ENCODE measurements around the gene CDC14A. TPM values are rescaled to one million over a fixed set of nuclear protein-coding genes. Genes with fewer than 3 reads are reported as not detected.

The CDC14A gene
- total and polyA plus RNA-seq, 2 experiments from 2014 or later = 7.3 to 14.5 TPM

GRCh38 chr1:100556181-100556580, 203.9 kb downstream of the CDC14A start:
- H2AFZ ChIP-seq = no peak overlapping the region

DNA sequence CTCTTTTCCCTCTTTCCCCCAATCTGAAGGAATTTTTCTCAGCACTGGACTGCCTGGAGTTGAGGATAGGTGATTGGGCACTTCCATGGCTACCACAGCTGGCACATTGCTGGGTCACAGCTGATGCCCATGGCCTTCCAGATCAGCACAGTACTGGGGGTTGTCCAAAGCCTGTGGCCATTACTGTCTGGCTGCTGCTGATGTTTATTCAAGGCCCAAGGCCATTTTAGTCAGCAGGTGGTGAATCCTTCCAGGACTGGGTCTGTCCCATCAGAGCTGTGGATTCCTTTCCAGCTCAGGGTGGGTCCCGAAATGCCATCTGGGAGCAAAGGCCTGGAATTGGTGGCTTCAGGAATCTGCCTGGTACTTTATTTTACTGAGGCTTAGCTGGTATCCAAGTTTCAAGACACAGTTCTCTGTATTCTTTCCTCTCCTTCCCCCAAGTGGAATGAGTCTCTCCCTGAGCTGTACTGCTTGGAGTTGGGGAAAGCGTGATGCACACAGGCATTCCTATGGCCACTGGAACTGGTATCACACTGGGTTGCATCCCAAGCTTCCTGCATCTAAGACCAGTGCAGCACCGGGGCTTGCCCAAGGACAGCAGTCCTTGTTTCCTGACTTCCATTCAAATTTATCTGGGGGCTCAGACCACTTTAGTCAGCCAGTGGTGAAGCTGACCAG, 204.8 kb downstream of the CDC14A start:
- TF ChIP-seq EZH2phosphoT487 (IDR thresholded peaks at IDR 0.05; ENCODE audit: low read depth, severe bottlenecking, unreplicated experiment) (no peak), EZH2 (IDR thresholded peaks at IDR 0.05; ENCODE audit: borderline replicate concordance) (no peak)
- TF ChIP-seq, protein P1, sequence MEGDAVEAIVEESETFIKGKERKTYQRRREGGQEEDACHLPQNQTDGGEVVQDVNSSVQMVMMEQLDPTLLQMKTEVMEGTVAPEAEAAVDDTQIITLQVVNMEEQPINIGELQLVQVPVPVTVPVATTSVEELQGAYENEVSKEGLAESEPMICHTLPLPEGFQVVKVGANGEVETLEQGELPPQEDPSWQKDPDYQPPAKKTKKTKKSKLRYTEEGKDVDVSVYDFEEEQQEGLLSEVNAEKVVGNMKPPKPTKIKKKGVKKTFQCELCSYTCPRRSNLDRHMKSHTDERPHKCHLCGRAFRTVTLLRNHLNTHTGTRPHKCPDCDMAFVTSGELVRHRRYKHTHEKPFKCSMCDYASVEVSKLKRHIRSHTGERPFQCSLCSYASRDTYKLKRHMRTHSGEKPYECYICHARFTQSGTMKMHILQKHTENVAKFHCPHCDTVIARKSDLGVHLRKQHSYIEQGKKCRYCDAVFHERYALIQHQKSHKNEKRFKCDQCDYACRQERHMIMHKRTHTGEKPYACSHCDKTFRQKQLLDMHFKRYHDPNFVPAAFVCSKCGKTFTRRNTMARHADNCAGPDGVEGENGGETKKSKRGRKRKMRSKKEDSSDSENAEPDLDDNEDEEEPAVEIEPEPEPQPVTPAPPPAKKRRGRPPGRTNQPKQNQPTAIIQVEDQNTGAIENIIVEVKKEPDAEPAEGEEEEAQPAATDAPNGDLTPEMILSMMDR (IDR thresholded peaks at IDR 0.05; ENCODE audit: poor library complexity) = no peak
- 86% methylated on average over 3 of the region's 3 CpGs for WGBS (ENCODE audit: low lambda C conversion rate, missing lambda C conversion rate)
- H3K4me3 ChIP-seq = no peak overlapping the region

More at GRCh38 chr1:100556181-100556580, 203.9 kb downstream of the CDC14A start:
- H3K27me3 ChIP-seq = no peaks in the 10 kb centered on the region
- no peaks in the 10 kb centered on the region for H4K20me1 ChIP-seq (ENCODE audit: insufficient read depth, poor library complexity, severe bottlenecking)
- WGBS (ENCODE audit: low lambda C conversion rate, missing lambda C conversion rate) = 76% methylated on average over 1 of the region's 1 CpG
- H3K9me3 ChIP-seq (ENCODE audit: low read depth) = peaks cover 10% of the 10 kb centered on the region
- no peaks in the 10 kb centered on the region for H3K9me2 ChIP-seq (replicated peaks; ENCODE audit: insufficient read depth)
- no peaks in the 10 kb centered on the region for H3K36me3 ChIP-seq (replicated peaks; ENCODE audit: insufficient read depth, low read depth)
- H3K4me1 ChIP-seq (ENCODE audit: insufficient read depth) = no peaks in the 10 kb centered on the region
- no peak overlapping the region for H3K27ac ChIP-seq
- DNase-seq (ENCODE audit: low spot score) = no peak
- no peaks in the 10 kb centered on the region for H3K79me2 ChIP-seq
- TF ChIP-seq, protein P1 (IDR thresholded peaks at IDR 0.05; ENCODE audit: poor library complexity) = no peak
- no peak for TF ChIP-seq EZH2 (IDR thresholded peaks at IDR 0.05; ENCODE audit: borderline replicate concordance)
- TF ChIP-seq EZH2phosphoT487 (IDR thresholded peaks at IDR 0.05; ENCODE audit: low read depth, severe bottlenecking, unreplicated experiment) = no peak
- no peak overlapping the region for H3K4me2 ChIP-seq
- H3K4me3 ChIP-seq = no peak overlapping the region

GRCh38 chr1:100557606-100557953, 205.3 kb downstream of the CDC14A start:
- DNase-seq (ENCODE audit: low spot score) = no peak
- Histone ChIP-seq H3K4me1 (ENCODE audit: insufficient read depth) (no peaks in the 10 kb centered on the region), H3K36me3 (replicated peaks; ENCODE audit: insufficient read depth, low read depth) (no peaks in the 10 kb centered on the region), H3K79me2 (no peaks in the 10 kb centered on the region), H3K9me3 (ENCODE audit: low read depth) (peaks cover 4% of the 10 kb centered on the region), H3K4me3 (no peak overlapping the region), H4K20me1 (ENCODE audit: insufficient read depth, poor library complexity, severe bottlenecking) (no peaks in the 10 kb centered on the region), H3K27me3 (no peaks in the 10 kb centered on the region), H3K27ac (no peak overlapping the region), H3K4me2 (no peak overlapping the region), H3K9me2 (replicated peaks; ENCODE audit: insufficient read depth) (no peaks in the 10 kb centered on the region), H2AFZ (no peak overlapping the region)
- TF ChIP-seq, protein P1 (IDR thresholded peaks at IDR 0.05; ENCODE audit: poor library complexity) = no peak
- TF ChIP-seq EZH2 (IDR thresholded peaks at IDR 0.05; ENCODE audit: borderline replicate concordance) = no peak
- TF ChIP-seq EZH2phosphoT487 (IDR thresholded peaks at IDR 0.05; ENCODE audit: low read depth, severe bottlenecking, unreplicated experiment) = no peak

More for the DNA sequence above, 204.8 kb downstream of the CDC14A start:
- Histone ChIP-seq H4K20me1 (ENCODE audit: insufficient read depth, poor library complexity, severe bottlenecking) (no peaks in the 10 kb centered on the region), H3K79me2 (no peaks in the 10 kb centered on the region), H3K9me3 (ENCODE audit: low read depth) (peaks cover 6% of the 10 kb centered on the region), H3K36me3 (replicated peaks; ENCODE audit: insufficient read depth, low read depth) (no peaks in the 10 kb centered on the region), H3K27me3 (no peaks in the 10 kb centered on the region), H2AFZ (no peak overlapping the region), H3K27ac (no peak overlapping the region), H3K4me2 (no peak overlapping the region), H3K9me2 (replicated peaks; ENCODE audit: insufficient read depth) (no peaks in the 10 kb centered on the region), H3K4me1 (ENCODE audit: insufficient read depth) (no peaks in the 10 kb centered on the region)
- DNase-seq (ENCODE audit: low spot score) = no peak

Data from hepatocyte (in vitro differentiated cells).